Breast epithelium (tissue), 4 donors: Measurements from ENCODE around the gene FAM221B. TPM values are rescaled to one million over a fixed set of nuclear protein-coding genes. Genes with fewer than 3 reads are reported as not detected.

Experiments used
- DNase-seq, 2 donors: peaks; one replicate each; pipeline ENCODE4 v3.0.0-alpha.2; 2019; ENCODE audit warnings: low spot score in 2 of 2
- H3K27ac ChIP-seq, 2 donors: fragments of 200-600 bp; sonication (generic) in 1 of 2; one replicate each; pipeline ENCODE4 v1.5.1; 2016 to 2019; ENCODE audit warnings: mild to moderate bottlenecking in 1 of 2
- H3K27me3 ChIP-seq, 2 donors: fragments of 200-600 bp; sonication (generic) in 1 of 2; one replicate each; pipeline versions ENCODE4 v1.5.1 to v1.6.0; 2017 to 2019; ENCODE audit warnings: control low read depth in 1 of 2, mild to moderate bottlenecking in 1 of 2
- H3K36me3 ChIP-seq: fragments of 200-600 bp; one replicate; pipeline ENCODE4 v1.5.1; 2019
- H3K4me1 ChIP-seq, 2 donors: fragments of 200-600 bp; sonication (generic); one replicate each; pipeline ENCODE4 v1.5.1; 2016 to 2019; ENCODE audit warnings: control low read depth in 1 of 2
- H3K4me3 ChIP-seq, 3 donors: fragments of 200-600 bp; sonication (generic); 1 replicate in 2 of 3; 2 replicates in 1 of 3; pipeline ENCODE4 v1.5.1; 2016 to 2019; ENCODE audit warnings: mild to moderate bottlenecking in 3 of 3, moderate library complexity in 2 of 3
- H3K9me3 ChIP-seq, 2 donors: fragments of 200-600 bp; sonication (generic) in 1 of 2; one replicate each; pipeline ENCODE4 v1.5.1; 2016 to 2019; ENCODE audit warnings: control low read depth in 1 of 2
- CTCF ChIP-seq, 3 donors: fragments of 450-650 bp; IDR thresholded peaks; one replicate each; pipeline ENCODE4 v1.5.1; 2016 to 2017; ENCODE audit warnings: antibody characterized with exemption in 3 of 3, mild to moderate bottlenecking in 3 of 3, moderate library complexity in 3 of 3
- POLR2A ChIP-seq: fragments of 450-650 bp; IDR thresholded peaks from one replicate; pipeline ENCODE4 v1.6.1; 2016; ENCODE audit warnings: antibody characterized with exemption, mild to moderate bottlenecking, moderate library complexity
- POLR2AphosphoS5 ChIP-seq, 3 donors: sonication (generic); formaldehyde crosslinking; IDR thresholded peaks; one replicate each; pipeline ENCODE4 v1.6.1; 2017; ENCODE audit warnings: antibody characterized with exemption in 3 of 3
- intact Hi-C: fragments of 100-400 bp; cut with DNase I; formaldehyde crosslinking; loops from one replicate; pipeline ENCODE4 v1.15.1; 2023; ENCODE audit warnings: low total_unique reads
- total RNA-seq, 3 donors: library from RNA; depleted of rRNA; stranded (reverse); fragments of >200 nt; gene quantifications; one replicate each; pipeline ENCODE4 v1.1.0, GENCODE V29; 2016

Gene FAM221B, protein sequence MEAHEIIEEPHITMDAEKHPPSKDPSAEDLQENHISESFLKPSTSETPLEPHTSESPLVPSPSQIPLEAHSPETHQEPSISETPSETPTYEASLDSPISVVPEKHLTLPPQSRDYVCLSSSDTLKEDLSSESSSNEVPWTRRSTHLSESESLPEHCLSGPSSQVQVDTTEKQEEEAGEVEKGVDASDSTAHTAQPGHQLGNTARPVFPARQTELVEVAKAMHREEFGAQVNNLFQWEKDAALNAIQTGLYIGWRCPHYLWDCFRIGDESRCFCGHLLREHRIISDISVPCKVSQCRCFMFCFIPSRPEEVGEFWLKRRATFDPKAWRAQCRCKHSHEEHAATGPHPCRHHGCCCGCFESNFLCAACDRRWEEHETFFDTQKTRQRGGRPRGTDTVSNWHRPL
- total RNA-seq: under 1 TPM in 1 of 3 donors, not detected in 2; 0.15 TPM

DNA sequence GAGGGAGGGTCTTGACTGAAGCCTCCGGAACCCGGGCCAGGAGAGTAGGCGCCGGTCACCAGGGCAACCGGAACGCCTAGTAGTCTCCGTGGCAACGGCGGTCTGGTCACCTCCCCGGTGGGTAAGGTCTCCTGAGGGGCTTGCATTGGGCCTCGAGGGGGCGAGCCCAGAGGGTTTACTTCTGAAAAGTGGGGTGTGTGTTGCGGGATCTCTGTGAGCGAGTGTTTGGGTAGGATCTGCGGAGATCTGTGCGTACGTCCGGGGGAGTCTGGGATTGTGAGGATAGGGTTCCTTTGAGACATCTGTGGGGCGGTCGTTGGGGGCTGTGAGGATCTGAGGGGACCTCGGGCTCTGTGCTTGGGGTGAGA is at the start of gene FAM221B:
TSS of gene FAM221B (minus strand) at position 17 of the 368 bp plus-strand sequence. CDS start 2,571 bp downstream, outside the sequence.
- Histone ChIP-seq H3K27me3 (no peaks in the 10 kb centered on the region), H3K4me1 (peaks cover 0 to 16% of the 10 kb centered on the region in 2 donors), H3K36me3 (no peaks in the 10 kb centered on the region), H3K4me3 (peak within 1 kb of the TSS; percentile 65 to 89 (median 77)), H3K27ac (peak within 1 kb of the TSS; percentile 93 to 99), H3K9me3 (no peaks in the 10 kb centered on the region)
- DNase-seq: peak in 1 of 2 donors; percentile 59
- intact Hi-C loops: no loop called here
- TF ChIP-seq POLR2AphosphoS5 (IDR thresholded peaks at IDR 0.05): no peak
- no peak for TF ChIP-seq CTCF (IDR thresholded peaks at IDR 0.05)
- no peak for TF ChIP-seq POLR2A

DNA sequence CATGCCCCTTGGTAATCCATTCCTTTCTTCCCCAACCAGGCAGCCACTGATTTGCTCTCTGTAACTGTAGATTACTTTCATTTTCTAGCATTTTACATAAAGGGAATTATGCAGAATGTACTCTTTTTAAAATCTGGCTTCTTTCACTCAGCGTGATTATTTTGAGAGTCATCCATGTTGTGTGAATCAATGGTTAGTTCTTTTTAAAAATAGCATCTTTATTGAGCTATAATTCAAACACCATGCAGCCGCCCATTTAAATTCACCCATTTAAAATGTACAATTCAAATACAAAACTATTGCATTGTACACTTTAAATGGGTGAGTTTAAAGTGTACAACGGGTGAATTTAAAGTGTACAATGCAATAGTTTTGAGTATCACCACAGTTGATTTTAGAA is 44.0 kb upstream of the FAM221B start:
- intact Hi-C loops: no loop called here
- TF ChIP-seq POLR2A: no peak
- no peak for TF ChIP-seq POLR2AphosphoS5 (IDR thresholded peaks at IDR 0.05)
- no peak for TF ChIP-seq CTCF (IDR thresholded peaks at IDR 0.05)
- Histone ChIP-seq H3K9me3 (no peaks in the 10 kb centered on the region), H3K27ac (no peak overlapping the region), H3K27me3 (peaks cover 0 to under 1% of the 10 kb centered on the region in 2 donors), H3K4me3 (no peak overlapping the region), H3K36me3 (no peaks in the 10 kb centered on the region), H3K4me1 (peaks cover 0 to 7% of the 10 kb centered on the region in 2 donors)
- no peak for DNase-seq

DNA sequence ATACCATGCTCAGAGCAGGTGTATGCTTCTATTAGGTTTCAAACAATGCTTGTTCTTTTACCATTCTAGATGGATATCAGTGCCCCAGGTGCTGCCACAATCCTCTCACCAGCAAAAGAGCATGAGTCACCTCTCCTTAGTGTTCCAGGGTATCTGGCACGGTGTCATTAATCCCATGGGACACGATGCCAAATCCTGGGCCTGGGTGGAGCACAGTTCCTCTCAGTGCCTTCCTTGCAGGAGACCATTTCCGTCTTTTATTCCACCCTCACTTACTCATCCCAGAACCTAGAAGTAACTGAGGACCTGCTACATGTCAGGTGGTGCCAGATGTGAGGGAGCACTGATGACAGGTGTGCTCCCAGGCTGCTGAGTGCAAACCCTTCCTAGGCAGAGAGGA is 43.0 kb upstream of the FAM221B start:
- Histone ChIP-seq H3K36me3 (no peaks in the 10 kb centered on the region), H3K4me3 (no peak overlapping the region), H3K27ac (peak overlapping the region; percentile 33 to 46), H3K9me3 (no peaks in the 10 kb centered on the region), H3K4me1 (peaks cover 0 to 7% of the 10 kb centered on the region in 2 donors), H3K27me3 (peaks cover 0 to 4% of the 10 kb centered on the region in 2 donors)
- intact Hi-C loops: no loop called here
- peak; percentile 65 to 71 for DNase-seq
- no peak for TF ChIP-seq CTCF (IDR thresholded peaks at IDR 0.05)
- TF ChIP-seq POLR2A: no peak
- TF ChIP-seq POLR2AphosphoS5 (IDR thresholded peaks at IDR 0.05): no peak

- peaks cover 0 to 4% of the 10 kb centered on the region in 2 donors for H3K27me3 ChIP-seq
- H3K4me1 ChIP-seq: peaks cover 0 to 7% of the 10 kb centered on the region in 2 donors
- H3K36me3 ChIP-seq: no peaks in the 10 kb centered on the region
- TF ChIP-seq POLR2AphosphoS5 (IDR thresholded peaks at IDR 0.05): no peak
- no peak for TF ChIP-seq CTCF (IDR thresholded peaks at IDR 0.05)
- TF ChIP-seq POLR2A: no peak
- peak within 1 kb of the TSS; percentile 33 to 46 for H3K27ac ChIP-seq
- no peak for DNase-seq
- H3K4me3 ChIP-seq: no peak within 1 kb of the TSS
- intact Hi-C loops: no loop called here
- no peaks in the 10 kb centered on the region for H3K9me3 ChIP-seq
Measured at GRCh38 chr9:35870351-35870923, 41.9 kb upstream of the FAM221B start, which contains the start of gene OR13J1. Gene OR13J1 (minus strand): TSS chr9:35870401. CDS start chr9:35870401, 0 bp downstream.

GRCh38 chr9:35869621-35870216 is 41.2 kb upstream of the FAM221B start:
- Histone ChIP-seq H3K36me3 (no peaks in the 10 kb centered on the region), H3K27ac (no peak overlapping the region), H3K4me3 (no peak overlapping the region), H3K27me3 (peaks cover 0 to 4% of the 10 kb centered on the region in 2 donors), H3K9me3 (no peaks in the 10 kb centered on the region), H3K4me1 (peaks cover 0 to 7% of the 10 kb centered on the region in 2 donors)
- intact Hi-C loops: no loop called here
- TF ChIP-seq POLR2AphosphoS5 (IDR thresholded peaks at IDR 0.05) (no peak), CTCF (IDR thresholded peaks at IDR 0.05) (no peak), POLR2A (no peak)
- peak in 1 of 2 donors; percentile 49 for DNase-seq
